Measurements from ENCODE around the gene RAPGEF3.

Gene RAPGEF3

DNA sequence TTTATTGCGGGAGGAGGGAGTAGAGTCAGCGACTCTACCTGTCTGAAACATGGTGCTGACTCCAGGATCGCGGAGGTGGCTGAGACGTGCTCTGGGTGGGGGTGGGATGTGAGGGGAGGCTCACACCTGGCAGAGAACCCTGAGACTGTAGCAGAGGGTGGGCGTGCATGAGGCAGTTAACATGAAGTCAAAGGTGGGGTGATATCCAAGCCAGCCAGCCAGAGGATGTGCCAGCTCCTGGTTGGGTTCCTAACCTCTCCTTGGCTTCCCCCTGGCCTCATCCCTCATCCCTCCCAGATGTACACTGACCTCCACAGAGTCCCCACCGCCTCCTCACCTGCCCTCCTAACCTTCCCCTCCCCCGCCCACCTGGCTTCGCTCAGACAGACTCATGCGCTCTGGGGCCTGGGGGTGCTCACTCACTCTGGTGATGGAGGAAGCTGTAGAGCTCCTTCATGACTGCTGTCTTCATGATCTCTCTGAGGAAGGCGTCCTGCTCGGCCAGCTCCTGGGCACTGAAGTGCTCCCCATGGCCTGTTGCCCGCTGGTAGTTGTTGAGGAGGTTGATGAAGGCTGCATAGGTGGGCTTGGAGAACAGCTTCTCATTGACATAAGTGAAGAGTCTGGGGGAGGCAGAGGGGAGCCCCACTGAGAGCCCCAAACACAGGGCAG is 42.7 kb downstream of the RAPGEF3 start:
- DNase-seq (ENCODE audit: low read depth), result no peak
- no peak overlapping the region for H3K4me3 ChIP-seq (ENCODE audit: low read depth, low read length)
- TF ChIP-seq, protein P1, sequence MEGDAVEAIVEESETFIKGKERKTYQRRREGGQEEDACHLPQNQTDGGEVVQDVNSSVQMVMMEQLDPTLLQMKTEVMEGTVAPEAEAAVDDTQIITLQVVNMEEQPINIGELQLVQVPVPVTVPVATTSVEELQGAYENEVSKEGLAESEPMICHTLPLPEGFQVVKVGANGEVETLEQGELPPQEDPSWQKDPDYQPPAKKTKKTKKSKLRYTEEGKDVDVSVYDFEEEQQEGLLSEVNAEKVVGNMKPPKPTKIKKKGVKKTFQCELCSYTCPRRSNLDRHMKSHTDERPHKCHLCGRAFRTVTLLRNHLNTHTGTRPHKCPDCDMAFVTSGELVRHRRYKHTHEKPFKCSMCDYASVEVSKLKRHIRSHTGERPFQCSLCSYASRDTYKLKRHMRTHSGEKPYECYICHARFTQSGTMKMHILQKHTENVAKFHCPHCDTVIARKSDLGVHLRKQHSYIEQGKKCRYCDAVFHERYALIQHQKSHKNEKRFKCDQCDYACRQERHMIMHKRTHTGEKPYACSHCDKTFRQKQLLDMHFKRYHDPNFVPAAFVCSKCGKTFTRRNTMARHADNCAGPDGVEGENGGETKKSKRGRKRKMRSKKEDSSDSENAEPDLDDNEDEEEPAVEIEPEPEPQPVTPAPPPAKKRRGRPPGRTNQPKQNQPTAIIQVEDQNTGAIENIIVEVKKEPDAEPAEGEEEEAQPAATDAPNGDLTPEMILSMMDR (IDR thresholded peaks at IDR 0.05; ENCODE audit: low read depth, low read length), result no peak
- TF ChIP-seq MYC (IDR thresholded peaks at IDR 0.05; ENCODE audit: low read depth, low read length) (no peak), POLR2A (IDR thresholded peaks at IDR 0.05; ENCODE audit: extremely low read depth, insufficient read length) (no peak)
- TF ChIP-seq, protein P2, sequence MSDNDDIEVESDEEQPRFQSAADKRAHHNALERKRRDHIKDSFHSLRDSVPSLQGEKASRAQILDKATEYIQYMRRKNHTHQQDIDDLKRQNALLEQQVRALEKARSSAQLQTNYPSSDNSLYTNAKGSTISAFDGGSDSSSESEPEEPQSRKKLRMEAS (IDR thresholded peaks at IDR 0.05; ENCODE audit: low read depth, low read length), result no peak

DNA sequence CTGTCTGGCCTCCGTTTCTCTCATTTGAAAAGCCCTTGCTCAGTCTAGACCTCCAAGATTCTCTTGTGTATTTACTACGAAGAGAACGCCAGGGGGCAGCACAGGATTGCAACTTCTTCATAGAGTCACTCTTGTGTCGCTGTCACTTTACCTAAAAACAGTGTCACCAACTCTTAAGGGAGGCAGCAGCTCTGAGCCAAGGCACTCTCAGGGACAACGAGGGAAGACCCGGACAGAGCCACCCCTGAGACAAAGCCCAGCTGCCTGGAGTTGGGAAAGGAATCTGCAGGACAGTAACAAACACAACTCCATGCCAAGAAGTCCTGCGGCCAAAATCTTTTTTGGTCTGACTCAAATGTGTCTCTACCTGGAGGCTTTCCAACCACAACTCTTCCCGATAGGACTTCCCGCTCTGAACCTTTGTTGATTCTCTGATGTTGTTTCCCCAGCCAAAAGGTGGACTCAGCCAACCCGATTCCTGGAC is 43.2 kb downstream of the RAPGEF3 start:
- H3K4me3 ChIP-seq (ENCODE audit: low read depth, low read length), result no peak overlapping the region
- TF ChIP-seq, protein P1 (IDR thresholded peaks at IDR 0.05; ENCODE audit: low read depth, low read length), result peak; percentile 65
- TF ChIP-seq POLR2A (IDR thresholded peaks at IDR 0.05; ENCODE audit: extremely low read depth, insufficient read length) (no peak), MYC (IDR thresholded peaks at IDR 0.05; ENCODE audit: low read depth, low read length) (0 out of 2 replicates have a peak, but pooled peaks have one; percentile 15)
- TF ChIP-seq, protein P2 (IDR thresholded peaks at IDR 0.05; ENCODE audit: low read depth, low read length), result 0 out of 2 replicates have a peak, but pooled peaks have one; percentile 33
- DNase-seq (ENCODE audit: low read depth), result peak; percentile 89

- TF ChIP-seq MYC (IDR thresholded peaks at IDR 0.05; ENCODE audit: low read depth, low read length), result no peak
- TF ChIP-seq, protein P1 (IDR thresholded peaks at IDR 0.05; ENCODE audit: low read depth, low read length), result no peak
- TF ChIP-seq, protein P2 (IDR thresholded peaks at IDR 0.05; ENCODE audit: low read depth, low read length), result no peak
- no peak for TF ChIP-seq POLR2A (IDR thresholded peaks at IDR 0.05; ENCODE audit: extremely low read depth, insufficient read length)
- no peak for DNase-seq (ENCODE audit: low read depth)
- H3K4me3 ChIP-seq (ENCODE audit: low read depth, low read length), result no peak overlapping the region
Measured at GRCh38 chr12:47714826-47715386, 43.8 kb downstream of the RAPGEF3 start.

DNA sequence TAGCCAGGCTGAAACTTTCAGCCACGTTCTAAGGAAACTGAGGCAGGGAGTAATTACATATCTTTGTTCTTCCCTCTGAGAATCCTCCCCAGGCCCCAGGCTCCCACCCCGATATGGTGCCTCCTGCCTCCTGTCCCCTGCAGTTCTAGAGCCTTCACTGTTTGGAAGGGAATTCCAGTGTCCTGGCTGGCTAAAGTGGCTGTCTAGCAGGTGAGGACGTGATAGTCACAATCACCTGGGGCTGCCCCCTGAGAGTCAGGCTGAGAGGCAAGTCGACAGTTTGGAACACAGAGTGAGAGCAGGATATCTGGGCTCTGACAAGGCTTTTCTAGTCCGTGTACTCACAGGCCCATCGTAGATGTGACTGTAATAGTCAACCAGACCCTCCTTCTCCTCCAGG is 46.5 kb downstream of the RAPGEF3 start:
- DNase-seq (ENCODE audit: low read depth), result no peak

GRCh38 chr12:47711448-47711847 is 47.2 kb downstream of the RAPGEF3 start:
- no peak overlapping the region for H3K4me3 ChIP-seq (ENCODE audit: low read depth, low read length)
- no peak for TF ChIP-seq POLR2A (IDR thresholded peaks at IDR 0.05; ENCODE audit: extremely low read depth, insufficient read length)
- TF ChIP-seq, protein P2 (IDR thresholded peaks at IDR 0.05; ENCODE audit: low read depth, low read length), result no peak
- TF ChIP-seq, protein P1 (IDR thresholded peaks at IDR 0.05; ENCODE audit: low read depth, low read length), result no peak
- no peak for TF ChIP-seq MYC (IDR thresholded peaks at IDR 0.05; ENCODE audit: low read depth, low read length)

More for the DNA sequence above, 46.5 kb downstream of the RAPGEF3 start:
- H3K4me3 ChIP-seq (ENCODE audit: low read depth, low read length), result no peak overlapping the region
- no peak for TF ChIP-seq POLR2A (IDR thresholded peaks at IDR 0.05; ENCODE audit: extremely low read depth, insufficient read length)
- TF ChIP-seq, protein P1 (IDR thresholded peaks at IDR 0.05; ENCODE audit: low read depth, low read length), result no peak
- no peak for TF ChIP-seq MYC (IDR thresholded peaks at IDR 0.05; ENCODE audit: low read depth, low read length)
- TF ChIP-seq, protein P2 (IDR thresholded peaks at IDR 0.05; ENCODE audit: low read depth, low read length), result no peak

More at GRCh38 chr12:47711448-47711847, 47.2 kb downstream of the RAPGEF3 start:
- no peak for DNase-seq (ENCODE audit: low read depth)
